Colonic mucosa (tissue), 4 donors: ENCODE data around the gene RRAGD. TPM values are rescaled to one million over a fixed set of nuclear protein-coding genes. Genes with fewer than 3 reads are reported as not detected.

Experiments used
- DNase-seq: peaks from one replicate; pipeline ENCODE4 v3.0.0-alpha.2; 2020
- H3K27ac ChIP-seq: fragments of 200-600 bp; one replicate; pipeline ENCODE4 v1.8.0; 2021
- H3K27me3 ChIP-seq: fragments of 200-600 bp; one replicate; pipeline ENCODE4 v1.8.0; 2021
- H3K36me3 ChIP-seq: fragments of 200-600 bp; one replicate; pipeline ENCODE4 v1.8.0; 2021
- H3K4me1 ChIP-seq: fragments of 200-600 bp; one replicate; pipeline ENCODE4 v1.8.0; 2021; ENCODE audit warnings: mild to moderate bottlenecking
- H3K4me3 ChIP-seq: fragments of 200-600 bp; one replicate; pipeline ENCODE4 v1.8.0; 2021
- H3K9ac ChIP-seq, 2 donors: one replicate each; pipeline ENCODE4 v1.7.0; 2013; ENCODE audit warnings: control low read depth in 2 of 2, low read depth in 2 of 2, low read length in 2 of 2
- H3K9me3 ChIP-seq: fragments of 200-600 bp; one replicate; pipeline ENCODE4 v1.8.0; 2021
- intact Hi-C: fragments of 100-400 bp; cut with DNase I; formaldehyde crosslinking; loops from one replicate; pipeline ENCODE4 v1.14.1; 2022
- total RNA-seq, 2 donors: library from RNA; stranded (reverse); fragmentation: NEBNext Ultra II Directional in 1 of 2; extraction: Animal tissue kit (Norgen Biotek cat#: 25700) in 1 of 2; gene quantifications; one replicate each; pipeline ENCODE4 v1.2.1, GENCODE V29; 2021
- TF ChIP-seq, protein P1 (sequence below): fragments of 200-600 bp; IDR thresholded peaks from one replicate; pipeline ENCODE4 v1.8.0; 2022; ENCODE audit warnings: antibody characterized with exemption, mild to moderate bottlenecking
- donor health status: healthy.
- donor health status: DM: no; HTN: no; CAD: no.
- donor health status: DM: no; HTN: no; CAD: no.

The RRAGD gene
- total RNA-seq, 2 donors from 2014 or later = 2.0 to 4.4 TPM

DNA sequence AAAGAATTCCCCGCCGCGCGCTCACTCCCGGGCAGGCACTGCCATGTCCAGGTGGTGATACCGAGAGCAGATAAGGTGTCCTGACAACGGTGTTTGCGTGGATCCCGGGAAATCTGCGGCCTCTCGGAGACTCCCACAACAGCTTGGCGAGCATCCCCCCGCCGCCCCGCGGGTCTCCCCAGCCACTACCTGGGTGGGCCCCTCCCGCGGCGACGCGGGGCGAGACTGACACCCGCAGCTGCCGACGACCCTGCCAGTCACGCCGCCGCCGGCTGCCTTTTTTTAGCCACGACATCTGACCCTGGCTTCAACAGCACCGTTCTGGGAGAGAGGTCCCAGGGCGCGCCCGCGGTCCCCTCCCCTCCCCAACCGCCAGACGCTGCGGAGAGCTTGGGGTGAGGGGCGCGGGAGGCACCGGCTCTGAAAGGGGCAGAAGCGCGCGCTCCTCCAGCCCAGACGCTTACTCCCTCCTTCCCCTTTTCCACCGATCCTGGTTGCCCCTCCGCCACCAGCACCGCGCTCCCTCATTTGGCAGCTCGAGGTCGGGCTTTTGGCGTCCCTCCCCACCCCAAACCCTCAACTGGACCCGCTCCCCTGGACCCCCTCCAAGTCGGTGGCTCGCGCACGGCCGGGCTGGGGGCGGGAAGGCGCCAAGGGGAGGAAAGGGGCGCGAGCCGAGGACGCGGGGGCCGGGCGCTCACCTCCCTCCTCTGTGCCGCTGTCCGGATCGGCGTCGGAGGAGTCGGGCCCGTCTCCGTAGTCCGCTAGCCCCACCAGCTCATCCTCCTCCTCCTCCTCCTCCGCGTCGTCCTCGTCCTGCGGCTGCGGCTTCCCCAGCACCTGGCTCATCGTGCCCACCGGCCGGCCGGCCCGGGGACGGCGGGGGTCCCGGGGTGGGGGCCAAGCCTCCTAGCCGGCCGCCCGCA, 665 bp downstream of the RRAGD start:
- Histone ChIP-seq H3K4me1 (no peaks in the 10 kb centered on the region), H3K4me3 (peak overlapping the region; percentile 72), H3K9me3 (no peaks in the 10 kb centered on the region), H3K27me3 (no peaks in the 10 kb centered on the region), H3K9ac (peak overlapping the region; percentile 51 to 84), H3K27ac (no peak overlapping the region), H3K36me3 (no peaks in the 10 kb centered on the region)
- intact Hi-C loops = no loop called here
- DNase-seq = peak; percentile 32
- TF ChIP-seq, protein P1, sequence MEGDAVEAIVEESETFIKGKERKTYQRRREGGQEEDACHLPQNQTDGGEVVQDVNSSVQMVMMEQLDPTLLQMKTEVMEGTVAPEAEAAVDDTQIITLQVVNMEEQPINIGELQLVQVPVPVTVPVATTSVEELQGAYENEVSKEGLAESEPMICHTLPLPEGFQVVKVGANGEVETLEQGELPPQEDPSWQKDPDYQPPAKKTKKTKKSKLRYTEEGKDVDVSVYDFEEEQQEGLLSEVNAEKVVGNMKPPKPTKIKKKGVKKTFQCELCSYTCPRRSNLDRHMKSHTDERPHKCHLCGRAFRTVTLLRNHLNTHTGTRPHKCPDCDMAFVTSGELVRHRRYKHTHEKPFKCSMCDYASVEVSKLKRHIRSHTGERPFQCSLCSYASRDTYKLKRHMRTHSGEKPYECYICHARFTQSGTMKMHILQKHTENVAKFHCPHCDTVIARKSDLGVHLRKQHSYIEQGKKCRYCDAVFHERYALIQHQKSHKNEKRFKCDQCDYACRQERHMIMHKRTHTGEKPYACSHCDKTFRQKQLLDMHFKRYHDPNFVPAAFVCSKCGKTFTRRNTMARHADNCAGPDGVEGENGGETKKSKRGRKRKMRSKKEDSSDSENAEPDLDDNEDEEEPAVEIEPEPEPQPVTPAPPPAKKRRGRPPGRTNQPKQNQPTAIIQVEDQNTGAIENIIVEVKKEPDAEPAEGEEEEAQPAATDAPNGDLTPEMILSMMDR = no peak

DNA sequence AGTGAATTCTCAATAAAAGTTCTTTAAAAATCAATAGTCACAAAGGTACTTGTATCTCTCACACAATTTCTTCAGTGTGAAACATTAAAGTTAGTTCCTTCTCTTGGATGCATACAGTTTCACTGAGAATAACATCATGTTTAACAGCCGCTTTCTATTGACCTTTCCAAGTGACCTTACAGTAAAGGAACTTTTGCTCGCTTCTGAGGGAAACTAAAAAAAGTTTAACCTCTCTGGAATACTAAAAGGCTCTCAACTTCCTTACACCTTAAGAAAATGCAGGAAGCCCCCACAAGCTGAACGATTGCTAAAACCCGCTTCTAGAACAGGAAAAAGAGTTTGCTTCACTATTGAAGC, 1.3 kb downstream of the RRAGD start:
- H3K9me3 ChIP-seq = no peaks in the 10 kb centered on the region
- H3K4me1 ChIP-seq = no peaks in the 10 kb centered on the region
- no peak overlapping the region for H3K27ac ChIP-seq
- H3K27me3 ChIP-seq = no peaks in the 10 kb centered on the region
- intact Hi-C loops = no loop called here
- DNase-seq = no peak
- TF ChIP-seq, protein P1 = no peak
- peak overlapping the region; percentile 72 for H3K4me3 ChIP-seq
- no peaks in the 10 kb centered on the region for H3K36me3 ChIP-seq
- peak overlapping the region in 1 of 2 donors; percentile 51 for H3K9ac ChIP-seq

DNA sequence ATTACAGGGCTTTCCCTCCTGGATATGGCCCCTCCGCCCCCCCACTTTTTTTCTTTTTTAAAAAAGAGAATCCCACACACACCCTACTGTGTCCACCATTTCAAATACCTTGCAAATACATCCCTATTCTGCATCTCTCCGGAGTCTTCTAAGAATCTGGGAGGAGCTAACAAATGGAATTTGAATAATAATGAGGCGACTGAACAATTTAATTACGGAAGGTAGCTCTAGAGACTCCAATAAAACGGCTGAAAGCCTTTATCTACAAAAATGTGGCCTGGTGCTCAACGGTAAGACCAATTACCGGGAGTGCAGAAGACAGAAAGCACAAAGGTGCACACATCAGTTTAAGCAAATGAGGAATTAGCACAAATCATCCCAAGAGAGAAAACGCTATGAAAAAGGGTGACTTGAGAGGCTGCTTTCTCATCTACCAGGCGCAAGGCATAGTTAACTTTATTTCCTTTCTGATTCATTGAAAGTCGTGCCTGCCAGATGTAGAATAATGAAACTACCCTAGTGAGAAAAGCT, 1.8 kb downstream of the RRAGD start:
- TF ChIP-seq, protein P1 = no peak
- no peaks in the 10 kb centered on the region for H3K9me3 ChIP-seq
- intact Hi-C loops = no loop called here
- no peaks in the 10 kb centered on the region for H3K4me1 ChIP-seq
- no peak for DNase-seq
- H3K9ac ChIP-seq = no peak overlapping the region
- H3K27ac ChIP-seq = no peak overlapping the region
- H3K27me3 ChIP-seq = no peaks in the 10 kb centered on the region
- no peak overlapping the region for H3K4me3 ChIP-seq
- no peaks in the 10 kb centered on the region for H3K36me3 ChIP-seq

DNA sequence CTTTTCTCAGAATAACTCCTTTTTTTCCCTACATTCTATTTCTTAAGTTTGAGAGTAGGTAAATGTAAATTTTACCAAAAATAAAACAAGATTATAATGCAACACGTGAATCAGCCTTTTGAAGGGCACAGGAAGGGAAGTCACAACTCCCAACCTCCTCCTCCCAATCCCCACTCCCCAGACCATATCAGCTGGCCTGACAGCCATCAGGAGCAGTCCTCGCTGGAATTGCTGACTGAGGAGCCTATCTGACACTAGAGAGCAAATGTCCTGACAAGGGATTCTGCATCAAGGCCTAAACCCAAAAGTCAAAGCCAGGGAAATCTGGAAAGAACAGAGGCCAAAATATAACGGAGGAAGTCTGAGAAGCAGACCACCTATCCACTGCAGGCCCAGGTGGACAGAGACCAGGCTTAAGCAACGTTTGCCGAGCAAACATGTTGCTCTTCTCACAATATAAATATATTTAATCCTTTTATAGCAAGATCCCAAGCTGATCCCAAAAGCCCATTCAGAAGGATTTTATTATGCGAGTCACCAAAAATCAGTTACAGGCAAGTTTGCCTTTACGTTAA, 2.5 kb downstream of the RRAGD start:
- H3K36me3 ChIP-seq = no peaks in the 10 kb centered on the region
- no peaks in the 10 kb centered on the region for H3K9me3 ChIP-seq
- no peaks in the 10 kb centered on the region for H3K4me1 ChIP-seq
- intact Hi-C loops = no loop called here
- no peaks in the 10 kb centered on the region for H3K27me3 ChIP-seq
- H3K9ac ChIP-seq = no peak overlapping the region
- H3K4me3 ChIP-seq = no peak overlapping the region
- TF ChIP-seq, protein P1 = no peak
- H3K27ac ChIP-seq = no peak overlapping the region
- DNase-seq = no peak

DNA sequence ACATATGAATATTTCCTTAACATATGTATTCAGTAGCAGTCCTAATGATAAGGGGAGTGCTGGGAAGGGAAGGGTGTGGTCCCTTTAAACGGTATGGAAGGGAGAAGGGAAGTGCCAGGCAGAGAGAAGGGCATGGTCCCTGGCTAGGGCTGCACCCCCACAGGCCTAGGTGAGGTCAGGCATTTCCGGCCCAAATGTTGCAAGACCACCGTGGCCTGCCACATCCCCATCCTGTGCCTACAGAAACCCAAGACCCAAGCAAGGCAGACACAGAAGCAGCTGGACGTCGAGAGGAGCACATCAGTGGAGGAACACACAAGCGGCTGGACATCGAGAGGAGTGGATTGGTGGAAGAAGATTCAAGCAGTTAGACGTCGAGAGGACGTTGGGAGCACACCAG, 5.9 kb downstream of the RRAGD start:
- no peaks in the 10 kb centered on the region for H3K4me1 ChIP-seq
- no peak overlapping the region for H3K9ac ChIP-seq
- no peak for DNase-seq

More for the DNA sequence above, 5.9 kb downstream of the RRAGD start:
- TF ChIP-seq, protein P1 = no peak
- H3K36me3 ChIP-seq = no peaks in the 10 kb centered on the region
- no peak overlapping the region for H3K4me3 ChIP-seq
- H3K9me3 ChIP-seq = no peaks in the 10 kb centered on the region
- H3K27ac ChIP-seq = no peak overlapping the region
- H3K27me3 ChIP-seq = no peaks in the 10 kb centered on the region
- intact Hi-C loops = no loop called here
